Measurements from ENCODE around the gene TPT1. TPM values are rescaled to one million over a fixed set of nuclear protein-coding genes. Genes with fewer than 3 reads are reported as not detected.

TPT1 gene
- total and polyA plus RNA-seq, 9 donors: 4,694 to 14,373 (median 7,045) TPM

GRCh38 chr13:45337803-45338202, 3.2 kb downstream of the TPT1 start:
- H3K27ac ChIP-seq: no peak overlapping the region
- no peaks in the 10 kb centered on the region for H3K27me3 ChIP-seq
- intact Hi-C loops (cut with DNase I): no loop called here
- H3K4me3 ChIP-seq: no peak overlapping the region
- no peak for TF ChIP-seq CTCF (IDR thresholded peaks at IDR 0.05)
- TF ChIP-seq POLR2A (IDR thresholded peaks at IDR 0.05): no peak
- no peak for TF ChIP-seq EP300 (IDR thresholded peaks at IDR 0.05)
- H3K36me3 ChIP-seq: no peaks in the 10 kb centered on the region
- no peaks in the 10 kb centered on the region for H3K9me3 ChIP-seq
- WGBS, 3 donors: 77 to 83% (median 82%) methylated on average over 1 of the region's 1 CpG
- peaks cover 3% of the 10 kb centered on the region for H3K4me1 ChIP-seq (ENCODE audit: insufficient read depth)
- DNase-seq: no peak

DNA sequence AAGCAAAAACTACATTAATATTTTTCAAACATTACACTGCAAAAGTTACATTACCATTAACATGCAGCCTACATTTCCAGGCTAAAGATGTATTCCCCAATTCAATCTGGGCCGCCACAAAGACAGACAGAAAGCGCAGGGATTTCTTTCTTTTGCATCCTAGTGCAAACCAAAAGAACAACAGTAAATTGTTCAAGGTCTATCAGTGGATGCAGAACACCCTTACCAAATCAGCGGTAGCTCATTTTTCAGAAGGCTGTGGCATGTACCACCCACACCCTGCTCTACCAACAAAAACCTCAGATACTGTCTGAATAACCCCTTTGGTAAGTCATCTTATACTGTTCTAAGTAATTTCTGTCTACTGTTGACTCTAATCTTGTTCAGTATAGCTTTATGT, 3.6 kb downstream of the TPT1 start:
- DNase-seq: no peak
- intact Hi-C loops (cut with DNase I): no loop called here
- H3K4me3 ChIP-seq: no peak overlapping the region
- H3K4me1 ChIP-seq (ENCODE audit: insufficient read depth): peaks cover 3% of the 10 kb centered on the region
- no peaks in the 10 kb centered on the region for H3K36me3 ChIP-seq
- no peaks in the 10 kb centered on the region for H3K9me3 ChIP-seq
- TF ChIP-seq POLR2A (IDR thresholded peaks at IDR 0.05): no peak
- TF ChIP-seq EP300 (IDR thresholded peaks at IDR 0.05): no peak
- TF ChIP-seq CTCF (IDR thresholded peaks at IDR 0.05): no peak
- no peaks in the 10 kb centered on the region for H3K27me3 ChIP-seq
- 89 to 90% (median 90%) methylated on average over 3 of the region's 3 CpGs for WGBS, 3 donors
- H3K27ac ChIP-seq: no peak overlapping the region

GRCh38 chr13:45336025-45336800, 4.8 kb downstream of the TPT1 start:
- intact Hi-C loops (cut with DNase I): no loop called here
- no peak for TF ChIP-seq CTCF (IDR thresholded peaks at IDR 0.05)
- no peak for TF ChIP-seq POLR2A (IDR thresholded peaks at IDR 0.05)

DNA sequence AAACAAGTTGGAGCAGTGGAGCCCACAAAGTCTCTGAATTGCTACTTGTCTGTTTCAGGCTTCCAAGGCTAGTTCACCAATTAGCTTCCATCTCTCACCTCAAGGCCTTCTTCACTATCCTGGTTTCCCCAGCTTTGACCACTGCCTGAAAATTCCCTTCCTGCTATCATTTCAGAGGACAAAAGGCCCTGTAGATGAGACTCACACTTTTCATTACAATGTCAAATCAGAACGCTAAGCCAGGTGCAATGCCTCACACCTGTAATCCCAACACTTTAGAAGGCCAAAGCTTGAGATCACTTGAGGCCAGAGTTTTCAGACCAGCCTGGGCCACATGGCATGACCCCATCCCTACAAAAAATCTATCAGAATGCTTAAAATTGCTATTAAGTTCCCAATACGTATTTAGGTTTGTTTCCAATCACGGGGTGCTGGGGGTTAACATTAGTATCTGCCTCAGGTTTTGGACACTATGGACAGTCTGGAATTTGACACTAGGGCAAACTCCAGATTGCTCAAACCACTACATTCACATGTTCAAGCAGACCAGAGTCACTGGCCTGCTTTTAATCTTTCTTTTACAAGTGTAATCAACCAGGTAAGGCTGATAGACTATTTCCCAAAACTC, 5.5 kb downstream of the TPT1 start:
- Histone ChIP-seq H3K36me3 (no peaks in the 10 kb centered on the region), H3K4me1 (ENCODE audit: insufficient read depth) (peaks cover 2% of the 10 kb centered on the region), H3K27ac (no peak overlapping the region), H3K4me3 (no peak overlapping the region), H3K27me3 (no peaks in the 10 kb centered on the region), H3K9me3 (no peaks in the 10 kb centered on the region)
- WGBS, 3 donors: 50 to 55% (median 52%) methylated on average over 3 of the region's 3 CpGs
- TF ChIP-seq POLR2A (IDR thresholded peaks at IDR 0.05): no peak
- TF ChIP-seq CTCF (IDR thresholded peaks at IDR 0.05): no peak
- TF ChIP-seq EP300 (IDR thresholded peaks at IDR 0.05): no peak
- intact Hi-C loops (cut with DNase I): no loop called here
- DNase-seq: no peak

More at GRCh38 chr13:45336025-45336800, 4.8 kb downstream of the TPT1 start:
- Histone ChIP-seq H3K27me3 (no peaks in the 10 kb centered on the region), H3K9me3 (no peaks in the 10 kb centered on the region), H3K27ac (no peak overlapping the region), H3K36me3 (no peaks in the 10 kb centered on the region), H3K4me1 (ENCODE audit: insufficient read depth) (peaks cover 2% of the 10 kb centered on the region), H3K4me3 (no peak overlapping the region)
- 77 to 82% (median 79%) methylated on average over 9 of the region's 9 CpGs for WGBS, 3 donors
- no peak for DNase-seq

Data from ovary (tissue), 9 donors.